Neuronal stem cell (in vitro differentiated cells): ENCODE data around the gene TBC1D16.

ENCODE experiments used
- DNase-seq: peaks from one replicate; pipeline ENCODE4 v3.0.0-alpha.2; 2013; ENCODE audit warnings: low spot score
- H2AFZ ChIP-seq: one replicate; pipeline ENCODE4 v1.6.1; 2013; ENCODE audit warnings: mild to moderate bottlenecking, low read length, inconsistent platforms
- H2AK5ac ChIP-seq: 2 replicates; pipeline ENCODE4 v1.6.1; 2013; ENCODE audit warnings: low read depth, mild to moderate bottlenecking, inconsistent platforms, low read length, moderate library complexity, mixed read lengths
- H2BK120ac ChIP-seq: 2 replicates; pipeline ENCODE4 v1.6.1; 2013; ENCODE audit warnings: low read depth, mild to moderate bottlenecking, inconsistent platforms, low read length, moderate library complexity, mixed read lengths
- H2BK12ac ChIP-seq: one replicate; pipeline ENCODE4 v1.6.1; 2013; ENCODE audit warnings: low read length, inconsistent platforms
- H2BK15ac ChIP-seq: 2 replicates; pipeline ENCODE4 v1.6.1; 2013; ENCODE audit warnings: mild to moderate bottlenecking, low read length, inconsistent platforms, mixed read lengths
- H2BK5ac ChIP-seq: one replicate; pipeline ENCODE4 v1.6.1; 2013; ENCODE audit warnings: inconsistent platforms, mild to moderate bottlenecking, low read length, moderate library complexity
- H3K14ac ChIP-seq: one replicate; pipeline ENCODE4 v1.6.1; 2013; ENCODE audit warnings: low read length, inconsistent platforms
- H3K18ac ChIP-seq: 2 replicates; pipeline ENCODE4 v1.6.1; 2013; ENCODE audit warnings: low read length, inconsistent platforms
- H3K23ac ChIP-seq: 2 replicates; pipeline ENCODE4 v1.6.1; 2013; ENCODE audit warnings: low read depth, mild to moderate bottlenecking, mixed read lengths, low read length, inconsistent platforms; ENCODE audit not compliant: poor library complexity
- H3K27ac ChIP-seq: replicated peaks from 3 replicates; pipeline ENCODE4 v1.5.1; 2013; ENCODE audit warnings: low read length, inconsistent platforms
- H3K27me3 ChIP-seq, 3 experiments: 2 replicates each; pipeline ENCODE4 v1.6.1; 2013; ENCODE audit warnings: low read length in 3 of 3, mild to moderate bottlenecking in 2 of 3, inconsistent platforms in 1 of 3, low read depth in 1 of 3, mixed read lengths in 1 of 3, moderate library complexity in 1 of 3; ENCODE audit not compliant: control insufficient read depth in 3 of 3, insufficient read depth in 3 of 3
- H3K36me3 ChIP-seq, 2 donors: replicated peaks in 1 of 2; 2 replicates each; pipeline ENCODE4 v1.6.1; 2013; ENCODE audit warnings: low read length in 2 of 2; ENCODE audit not compliant: control insufficient read depth in 2 of 2, insufficient read depth in 2 of 2
- H3K4ac ChIP-seq: 2 replicates; pipeline ENCODE4 v1.6.1; 2013; ENCODE audit warnings: inconsistent platforms, mild to moderate bottlenecking, low read length, moderate library complexity
- H3K4me1 ChIP-seq, 2 donors: 1 replicate in 1 of 2; 2 replicates in 1 of 2; pipeline ENCODE4 v1.6.1; 2013; ENCODE audit warnings: low read length in 2 of 2, low read depth in 1 of 2; ENCODE audit not compliant: control insufficient read depth in 2 of 2, insufficient read depth in 1 of 2
- H3K4me2 ChIP-seq: one replicate; pipeline ENCODE4 v1.6.1; 2013; ENCODE audit warnings: mild to moderate bottlenecking, low read length, inconsistent platforms; ENCODE audit not compliant: insufficient read depth, poor library complexity, severe bottlenecking
- H3K4me3 ChIP-seq, 2 donors: 2 replicates each; pipeline ENCODE4 v1.5.1; 2013; ENCODE audit warnings: low read length in 2 of 2, mild to moderate bottlenecking in 2 of 2, inconsistent platforms in 1 of 2, moderate library complexity in 1 of 2
- H3K79me1 ChIP-seq: one replicate; pipeline ENCODE4 v1.6.1; 2013; ENCODE audit warnings: low read depth, mild to moderate bottlenecking, inconsistent platforms, low read length, moderate library complexity
- H3K9ac ChIP-seq: one replicate; pipeline ENCODE4 v1.6.1; 2013; ENCODE audit warnings: mild to moderate bottlenecking, low read depth, low read length, inconsistent platforms; ENCODE audit not compliant: poor library complexity
- H3K9me3 ChIP-seq, 2 donors: replicated peaks in 1 of 2; 2 replicates each; pipeline versions ENCODE3 to v1.6.1; 2013; ENCODE audit warnings: low read length in 2 of 2, mild to moderate bottlenecking in 2 of 2, inconsistent platforms in 1 of 2, low read depth in 1 of 2, mixed read lengths in 1 of 2, moderate library complexity in 1 of 2; ENCODE audit not compliant: control insufficient read depth in 2 of 2, insufficient read depth in 1 of 2
- H4K8ac ChIP-seq: one replicate; pipeline ENCODE4 v1.6.1; 2013; ENCODE audit warnings: low read depth, mild to moderate bottlenecking, inconsistent platforms, low read length, moderate library complexity
- H4K91ac ChIP-seq: one replicate; pipeline ENCODE4 v1.6.1; 2013; ENCODE audit warnings: low read length, low read depth, mild to moderate bottlenecking, inconsistent platforms; ENCODE audit not compliant: poor library complexity
- WGBS, 2 donors: extraction: QIAGEN DNeasy Blood & Tissue Kit; methylation state at CpG; one replicate each; pipeline ENCODE4 v1.1.7; 2013; ENCODE audit warnings: missing lambda C conversion rate in 2 of 2, mixed read lengths in 1 of 2; ENCODE audit not compliant: insufficient read length in 2 of 2, insufficient replicate concordance in 1 of 2; ENCODE audit errors: extremely low coverage in 2 of 2; 5-methylcytosine and 5-hydroxymethylcytosine counted together

Gene TBC1D16

DNA sequence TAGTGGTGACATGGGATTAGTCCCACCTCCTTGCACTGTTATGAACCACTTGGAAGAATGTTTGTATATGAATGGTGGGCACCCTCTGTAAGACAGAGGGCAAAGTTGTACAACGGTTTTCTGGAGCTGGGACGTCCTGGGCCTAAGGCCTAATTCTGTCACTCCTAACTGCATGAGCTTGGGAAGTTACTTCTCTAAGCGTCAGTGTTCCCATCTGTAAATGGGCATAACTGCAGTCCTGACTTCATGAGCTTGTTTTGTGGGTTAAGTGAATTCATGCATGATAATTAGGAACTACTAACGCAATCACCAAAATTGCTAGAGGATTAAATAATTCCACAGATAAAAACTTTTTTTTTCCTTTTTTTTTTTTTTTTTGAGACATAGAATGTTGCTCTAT lies 1.8 kb downstream of the TBC1D16 start:
- Histone ChIP-seq H2BK120ac (no peak overlapping the region), H3K36me3 (peaks cover 3 to 43% of the 10 kb centered on the region in 2 donors), H3K4ac (no peak overlapping the region), H2BK15ac (no peak overlapping the region), H3K4me2 (no peak overlapping the region), H3K79me1 (peaks cover 7% of the 10 kb centered on the region), H3K9ac (no peak overlapping the region), H3K27ac (no peak overlapping the region), H3K23ac (no peak overlapping the region), H2BK5ac (no peak overlapping the region), H3K18ac (no peak overlapping the region), H2AK5ac (no peak overlapping the region), H3K9me3 (peaks cover 0 to 19% of the 10 kb centered on the region in 2 donors), H2BK12ac (no peak overlapping the region), H4K91ac (no peak overlapping the region), H4K8ac (no peak overlapping the region), H3K4me3 (no peak overlapping the region), H3K4me1 (peaks cover 3 to 26% of the 10 kb centered on the region in 2 donors), H2AFZ (no peak overlapping the region), H3K14ac (no peak overlapping the region), H3K27me3 (no peaks in the 10 kb centered on the region)
- no CpG with 5 or more reads among the region's 4 CpGs for WGBS, 2 donors
- no peak for DNase-seq

DNA sequence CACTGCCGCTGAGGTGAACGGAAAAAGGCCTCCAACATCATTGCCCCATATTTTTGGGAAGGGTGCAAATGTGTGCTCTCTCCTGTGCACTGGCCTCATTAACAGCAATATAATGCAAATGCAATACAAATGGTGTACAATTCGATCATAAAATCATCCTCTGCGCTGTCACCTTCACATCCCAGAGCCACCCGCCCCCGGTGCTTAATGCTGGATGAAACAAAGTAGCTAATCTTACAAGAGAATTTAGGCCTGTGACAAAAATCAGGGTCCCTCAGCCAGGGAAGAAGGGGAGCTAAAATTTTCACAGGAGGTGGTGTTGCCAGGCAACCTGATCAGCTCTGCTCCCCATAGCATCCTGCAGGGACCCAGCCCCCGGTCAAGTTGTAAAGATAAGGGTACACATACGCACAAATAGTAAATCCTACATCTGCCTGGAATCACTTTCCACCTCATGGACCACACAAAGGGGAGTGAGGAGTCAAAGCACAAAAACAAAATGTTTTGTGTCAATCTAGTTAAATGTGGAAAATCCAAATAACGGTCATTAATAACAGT lies 3.0 kb downstream of the TBC1D16 start:
- DNase-seq: no peak
- Histone ChIP-seq H3K4me3 (no peak overlapping the region), H2AK5ac (no peak overlapping the region), H2BK12ac (no peak overlapping the region), H3K14ac (no peak overlapping the region), H3K23ac (no peak overlapping the region), H3K4me2 (no peak overlapping the region), H3K4me1 (peaks cover 3 to 22% of the 10 kb centered on the region in 2 donors), H3K9ac (no peak overlapping the region), H3K27ac (no peak overlapping the region), H3K27me3 (no peaks in the 10 kb centered on the region), H2AFZ (no peak overlapping the region), H3K79me1 (peaks cover 7% of the 10 kb centered on the region), H2BK5ac (no peak overlapping the region), H4K91ac (no peak overlapping the region), H3K18ac (no peak overlapping the region), H3K36me3 (peaks cover 0 to 53% of the 10 kb centered on the region in 2 donors), H2BK120ac (no peak overlapping the region), H3K9me3 (peaks cover 0 to 19% of the 10 kb centered on the region in 2 donors), H3K4ac (no peak overlapping the region), H2BK15ac (no peak overlapping the region), H4K8ac (no peak overlapping the region)
- no CpG with 5 or more reads among the region's 9 CpGs for WGBS, 2 donors

- peaks cover 3 to 21% of the 10 kb centered on the region in 2 donors for H3K4me1 ChIP-seq
- WGBS, 2 donors: no CpG with 5 or more reads among the region's 12 CpGs
These were observed 3.8 kb downstream of the TBC1D16 start for GRCh38 chr17:80031691-80032430.

DNA sequence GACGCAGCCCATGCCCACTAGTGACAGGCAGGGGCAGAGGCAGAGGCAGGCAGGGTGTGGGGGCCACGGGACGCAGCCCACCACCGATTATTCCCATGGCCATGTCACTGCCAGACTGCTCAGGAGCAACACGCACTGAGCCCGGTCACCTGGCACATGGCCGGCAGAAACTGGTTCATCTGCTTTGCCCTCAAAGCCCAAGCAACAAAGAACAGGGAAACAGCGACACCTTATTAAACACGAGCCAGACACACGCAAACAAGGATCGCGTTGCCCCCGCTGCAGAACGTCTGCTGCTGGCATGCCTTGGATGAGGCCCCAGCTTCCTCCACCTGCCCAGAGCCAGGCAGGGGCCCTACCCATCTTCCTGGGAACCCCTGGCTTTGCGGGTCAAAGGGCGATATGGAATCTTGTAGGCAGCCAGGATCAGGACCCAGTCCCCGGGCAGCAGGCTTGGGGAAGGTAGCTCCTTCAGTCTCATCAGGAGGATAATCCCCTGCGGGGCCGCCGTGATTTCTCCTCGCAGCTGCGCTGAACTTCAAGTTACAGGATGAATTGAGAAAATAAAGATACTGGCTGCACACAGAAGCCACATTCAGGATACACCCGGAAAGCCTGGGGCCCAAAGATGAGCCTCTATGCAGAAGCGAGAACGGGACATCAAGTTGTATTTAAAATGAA lies 4.8 kb downstream of the TBC1D16 start:
- Histone ChIP-seq H2BK120ac (no peak overlapping the region), H3K9me3 (peaks cover 0 to 19% of the 10 kb centered on the region in 2 donors), H3K27ac (no peak overlapping the region), H2BK12ac (no peak overlapping the region), H3K9ac (no peak overlapping the region), H3K4me1 (peaks cover 3 to 21% of the 10 kb centered on the region in 2 donors), H2BK5ac (peak overlapping the region; percentile 42), H3K18ac (no peak overlapping the region), H3K14ac (no peak overlapping the region), H3K23ac (peak overlapping the region; percentile 53), H3K36me3 (peaks cover 0 to 65% of the 10 kb centered on the region in 2 donors), H3K4me3 (no peak overlapping the region), H4K8ac (no peak overlapping the region), H2AK5ac (peak overlapping the region; percentile 67), H3K4me2 (no peak overlapping the region), H4K91ac (no peak overlapping the region), H3K4ac (no peak overlapping the region), H3K27me3 (no peaks in the 10 kb centered on the region), H3K79me1 (peaks cover 7% of the 10 kb centered on the region), H2AFZ (no peak overlapping the region), H2BK15ac (no peak overlapping the region)
- no peak for DNase-seq
- WGBS, 2 donors: no CpG with 5 or more reads among the region's 25 CpGs

More at GRCh38 chr17:80031691-80032430, 3.8 kb downstream of the TBC1D16 start:
- H2AK5ac ChIP-seq: no peak overlapping the region
- H3K14ac ChIP-seq: no peak overlapping the region
- no peak overlapping the region for H3K27ac ChIP-seq
- H3K79me1 ChIP-seq: peaks cover 7% of the 10 kb centered on the region
- no peak overlapping the region for H2BK15ac ChIP-seq
- H2BK5ac ChIP-seq: no peak overlapping the region
- H3K4me3 ChIP-seq: no peak overlapping the region
- H2AFZ ChIP-seq: no peak overlapping the region
- H4K8ac ChIP-seq: no peak overlapping the region
- no peak overlapping the region for H3K18ac ChIP-seq
- DNase-seq: no peak
- peaks cover 0 to 19% of the 10 kb centered on the region in 2 donors for H3K9me3 ChIP-seq
- no peak overlapping the region for H4K91ac ChIP-seq
- no peak overlapping the region for H2BK120ac ChIP-seq
- no peak overlapping the region for H2BK12ac ChIP-seq
- no peaks in the 10 kb centered on the region for H3K27me3 ChIP-seq
- no peak overlapping the region for H3K4me2 ChIP-seq
- H3K36me3 ChIP-seq: peaks cover 0 to 58% of the 10 kb centered on the region in 2 donors
- no peak overlapping the region for H3K23ac ChIP-seq
- no peak overlapping the region for H3K9ac ChIP-seq
- no peak overlapping the region for H3K4ac ChIP-seq
